Activated T-helper 1 cell treated with anti-CD3 and anti-CD28 coated beads, Interleukin-12 subunit alpha, Interleukin-12 subunit beta, Interleukin-2, Interleukin-4 antibody, amounts not matched to agents 30 ng/mL and 10 ng/mL and 1 ng/mL, durations not matched to agents 14 hours and 24 hours and 36 hours (primary cell): Measurements from ENCODE around the gene LRRC3B. TPM values are rescaled to one million over a fixed set of nuclear protein-coding genes. Genes with fewer than 3 reads are reported as not detected.

Experiments
- DNase-seq: peaks from one replicate; pipeline ENCODE4 v3.0.0; 2021; ENCODE audit warnings: low spot score
- H3K27ac Mint-ChIP-seq: one replicate; pipeline ENCODE4 v1.8.0; 2021; ENCODE audit warnings: mild to moderate bottlenecking, mixed read lengths
- H3K27me3 Mint-ChIP-seq: one replicate; pipeline ENCODE4 v1.8.0; 2022; ENCODE audit warnings: mild to moderate bottlenecking, moderate library complexity, mixed read lengths; ENCODE audit not compliant: insufficient read depth
- H3K36me3 Mint-ChIP-seq: one replicate; pipeline ENCODE4 v1.8.0; 2021; ENCODE audit warnings: low read depth, mixed read lengths
- H3K4me1 Mint-ChIP-seq: one replicate; pipeline ENCODE4 v1.8.0; 2021; ENCODE audit warnings: low read depth, mixed read lengths
- H3K4me3 Mint-ChIP-seq: one replicate; pipeline ENCODE4 v1.8.0; 2021; ENCODE audit warnings: mild to moderate bottlenecking, moderate library complexity, mixed read lengths
- H3K9me3 Mint-ChIP-seq: one replicate; pipeline ENCODE4 v1.8.0; 2021; ENCODE audit warnings: mixed read lengths
- intact Hi-C: fragments of 100-400 bp; cut with micrococcal nuclease; formaldehyde crosslinking; loops from one replicate; pipeline ENCODE4 v1.15.1; 2024
- total RNA-seq: library from RNA; stranded (reverse); gene quantifications from 2 replicates; pipeline ENCODE4 v1.2.3, GENCODE V29; 2022

Gene LRRC3B
- total RNA-seq, 1 donor from 2014 or later, result not detected

- intact Hi-C loops, result no loop called here
- Mint-ChIP-seq H3K27ac (no peak overlapping the region), H3K36me3 (no peaks in the 10 kb centered on the region), H3K27me3 (peaks cover 29% of the 10 kb centered on the region), H3K9me3 (no peaks in the 10 kb centered on the region), H3K4me3 (no peak overlapping the region), H3K4me1 (no peaks in the 10 kb centered on the region)
- no peak for DNase-seq
Observed at GRCh38 chr3:26621176-26621575, 1.4 kb upstream of the LRRC3B start.

GRCh38 chr3:26621906-26622620 is 509 bp upstream of the LRRC3B start:
- H3K4me3 Mint-ChIP-seq, result no peak overlapping the region
- H3K27ac Mint-ChIP-seq, result no peak overlapping the region

GRCh38 chr3:26623419-26624208 is 1.0 kb downstream of the LRRC3B start:
- Mint-ChIP-seq H3K27ac (no peak overlapping the region), H3K4me3 (no peak overlapping the region), H3K9me3 (no peaks in the 10 kb centered on the region), H3K36me3 (no peaks in the 10 kb centered on the region), H3K4me1 (no peaks in the 10 kb centered on the region), H3K27me3 (peaks cover 29% of the 10 kb centered on the region)
- DNase-seq, result no peak
- intact Hi-C loops, result no loop called here

More at GRCh38 chr3:26621906-26622620, 509 bp upstream of the LRRC3B start:
- no peak for DNase-seq
- Mint-ChIP-seq H3K27me3 (peaks cover 29% of the 10 kb centered on the region), H3K36me3 (no peaks in the 10 kb centered on the region), H3K9me3 (no peaks in the 10 kb centered on the region), H3K4me1 (no peaks in the 10 kb centered on the region)
- intact Hi-C loops, result no loop called here

- DNase-seq, result no peak
- Mint-ChIP-seq H3K27me3 (peaks cover 29% of the 10 kb centered on the region), H3K36me3 (no peaks in the 10 kb centered on the region), H3K4me1 (no peaks in the 10 kb centered on the region), H3K9me3 (no peaks in the 10 kb centered on the region), H3K4me3 (no peak overlapping the region), H3K27ac (no peak overlapping the region)
- intact Hi-C loops, result no loop called here
Observed at GRCh38 chr3:26624209-26624765, 1.7 kb downstream of the LRRC3B start.

- DNase-seq, result no peak
- Mint-ChIP-seq H3K27ac (no peak overlapping the region), H3K4me3 (no peak overlapping the region), H3K27me3 (peaks cover 29% of the 10 kb centered on the region), H3K36me3 (no peaks in the 10 kb centered on the region), H3K9me3 (no peaks in the 10 kb centered on the region), H3K4me1 (no peaks in the 10 kb centered on the region)
- intact Hi-C loops, result no loop called here
Observed at GRCh38 chr3:26625187-26625586, 2.6 kb downstream of the LRRC3B start.

- H3K36me3 Mint-ChIP-seq, result no peaks in the 10 kb centered on the region
- no peak overlapping the region for H3K4me3 Mint-ChIP-seq
- no peaks in the 10 kb centered on the region for H3K9me3 Mint-ChIP-seq
- H3K27me3 Mint-ChIP-seq, result peaks cover 18% of the 10 kb centered on the region
- H3K4me1 Mint-ChIP-seq, result no peaks in the 10 kb centered on the region
- intact Hi-C loops, result no loop called here
- no peak for DNase-seq
- H3K27ac Mint-ChIP-seq, result no peak overlapping the region
Observed at GRCh38 chr3:26627080-26627479, 4.5 kb downstream of the LRRC3B start.

- H3K36me3 Mint-ChIP-seq, result no peaks in the 10 kb centered on the region
- no peak for DNase-seq
- H3K4me3 Mint-ChIP-seq, result no peak overlapping the region
- intact Hi-C loops, result no loop called here
- no peak overlapping the region for H3K27ac Mint-ChIP-seq
- H3K27me3 Mint-ChIP-seq, result peaks cover 4% of the 10 kb centered on the region
- no peaks in the 10 kb centered on the region for H3K4me1 Mint-ChIP-seq
- H3K9me3 Mint-ChIP-seq, result no peaks in the 10 kb centered on the region
Observed at GRCh38 chr3:26628915-26629314, 6.3 kb downstream of the LRRC3B start.

- intact Hi-C loops, result no loop called here
- H3K4me3 Mint-ChIP-seq, result no peak overlapping the region
- H3K9me3 Mint-ChIP-seq, result no peaks in the 10 kb centered on the region
- no peak for DNase-seq
- H3K27me3 Mint-ChIP-seq, result no peaks in the 10 kb centered on the region
- no peak overlapping the region for H3K27ac Mint-ChIP-seq
- no peaks in the 10 kb centered on the region for H3K4me1 Mint-ChIP-seq
- no peaks in the 10 kb centered on the region for H3K36me3 Mint-ChIP-seq
Observed at GRCh38 chr3:26630669-26631389, 8.3 kb downstream of the LRRC3B start.

GRCh38 chr3:26631390-26631738 is 8.8 kb downstream of the LRRC3B start:
- no peaks in the 10 kb centered on the region for H3K36me3 Mint-ChIP-seq
- no peaks in the 10 kb centered on the region for H3K9me3 Mint-ChIP-seq
- DNase-seq, result no peak
- intact Hi-C loops, result no loop called here
- H3K4me3 Mint-ChIP-seq, result no peak overlapping the region
- H3K4me1 Mint-ChIP-seq, result no peaks in the 10 kb centered on the region
- H3K27me3 Mint-ChIP-seq, result no peaks in the 10 kb centered on the region
- no peak overlapping the region for H3K27ac Mint-ChIP-seq

- no peak overlapping the region for H3K4me3 Mint-ChIP-seq
- no peaks in the 10 kb centered on the region for H3K36me3 Mint-ChIP-seq
- H3K27me3 Mint-ChIP-seq, result no peaks in the 10 kb centered on the region
- no peak overlapping the region for H3K27ac Mint-ChIP-seq
- no peaks in the 10 kb centered on the region for H3K4me1 Mint-ChIP-seq
- H3K9me3 Mint-ChIP-seq, result no peaks in the 10 kb centered on the region
- intact Hi-C loops, result no loop called here
- DNase-seq, result no peak
Observed at GRCh38 chr3:26634601-26635000, 12.0 kb downstream of the LRRC3B start.

- Mint-ChIP-seq H3K9me3 (no peaks in the 10 kb centered on the region), H3K4me1 (no peaks in the 10 kb centered on the region), H3K36me3 (no peaks in the 10 kb centered on the region), H3K27me3 (no peaks in the 10 kb centered on the region), H3K27ac (no peak overlapping the region), H3K4me3 (no peak overlapping the region)
- intact Hi-C loops, result no loop called here
- no peak for DNase-seq
Observed at GRCh38 chr3:26636096-26636727, 13.6 kb downstream of the LRRC3B start.

GRCh38 chr3:26637698-26638097 is 15.1 kb downstream of the LRRC3B start:
- intact Hi-C loops, result no loop called here
- Mint-ChIP-seq H3K27me3 (no peaks in the 10 kb centered on the region), H3K4me1 (no peaks in the 10 kb centered on the region), H3K9me3 (no peaks in the 10 kb centered on the region), H3K4me3 (no peak overlapping the region), H3K36me3 (no peaks in the 10 kb centered on the region), H3K27ac (no peak overlapping the region)
- no peak for DNase-seq
